Measurements from ENCODE around the gene DNAAF8.

The DNAAF8 gene
- total RNA-seq, result 0.12 to 0.30 reads per million in 2 experiments

DNA sequence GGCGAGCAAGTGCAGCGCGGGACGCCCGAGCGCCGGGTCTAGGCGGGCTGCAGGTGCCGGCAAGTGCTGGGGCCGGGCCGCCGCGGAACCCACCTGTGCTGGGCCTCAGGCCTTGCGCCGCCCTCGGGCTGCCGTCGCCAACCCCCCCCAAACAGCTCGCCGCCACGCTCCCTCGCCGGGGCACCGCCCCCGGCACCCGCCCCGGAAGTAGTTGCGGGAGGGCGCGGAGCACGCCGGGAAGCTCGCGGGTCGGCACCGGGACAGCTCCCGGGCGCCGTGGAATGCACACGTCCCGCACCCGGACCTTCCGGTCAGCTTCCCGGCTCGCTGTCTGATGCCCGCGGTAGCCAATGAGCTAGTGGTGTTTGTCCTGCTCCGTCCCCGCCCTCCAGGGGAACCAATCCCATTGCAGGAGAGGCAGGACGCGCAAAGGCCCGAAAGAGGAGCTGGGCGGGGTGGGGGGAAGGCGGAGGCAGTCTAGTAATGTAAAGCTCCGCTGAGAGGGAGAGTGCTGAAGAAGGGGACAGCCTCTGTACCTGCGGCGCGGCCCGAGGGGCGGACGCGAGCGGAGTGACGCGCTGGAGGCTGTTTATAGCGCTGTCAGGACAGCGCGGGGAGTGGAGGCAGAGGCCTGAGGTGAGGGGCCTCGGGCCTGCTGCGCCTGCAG is at the start of gene DNAAF8, which contains the start of gene ANKS3:
Gene DNAAF8 (plus strand): TSS at position 475 of the 667 bp plus-strand sequence. CDS start 1,978 bp downstream, outside the sequence.
Gene ANKS3 (minus strand): TSS at position 209 of the 667 bp plus-strand sequence. CDS start 4,122 bp downstream, outside the sequence.
- DNase-seq (ENCODE audit: low read depth), result peak; percentile 69

DNA sequence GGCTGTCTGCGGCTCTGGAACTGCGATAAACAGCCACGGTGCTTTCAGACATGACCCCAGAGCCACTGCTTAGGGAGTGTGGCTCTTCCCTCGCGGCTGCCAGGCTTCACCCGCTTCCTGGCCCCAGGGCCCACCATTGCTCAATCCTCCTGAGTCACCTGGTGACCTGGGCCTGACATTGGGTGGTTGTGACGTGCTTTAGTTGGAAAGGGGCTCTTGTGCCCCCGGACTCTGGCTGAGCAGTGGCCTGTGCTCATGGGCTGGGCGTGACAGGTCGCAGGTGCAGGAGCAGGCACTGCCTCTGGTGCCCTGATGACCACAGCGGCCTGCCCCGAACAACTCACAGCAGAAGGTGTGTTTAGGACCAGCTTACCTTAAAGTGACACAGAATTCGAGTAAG is 49.6 kb upstream of the DNAAF8 start:
- no peak for DNase-seq (ENCODE audit: low read depth)

DNA sequence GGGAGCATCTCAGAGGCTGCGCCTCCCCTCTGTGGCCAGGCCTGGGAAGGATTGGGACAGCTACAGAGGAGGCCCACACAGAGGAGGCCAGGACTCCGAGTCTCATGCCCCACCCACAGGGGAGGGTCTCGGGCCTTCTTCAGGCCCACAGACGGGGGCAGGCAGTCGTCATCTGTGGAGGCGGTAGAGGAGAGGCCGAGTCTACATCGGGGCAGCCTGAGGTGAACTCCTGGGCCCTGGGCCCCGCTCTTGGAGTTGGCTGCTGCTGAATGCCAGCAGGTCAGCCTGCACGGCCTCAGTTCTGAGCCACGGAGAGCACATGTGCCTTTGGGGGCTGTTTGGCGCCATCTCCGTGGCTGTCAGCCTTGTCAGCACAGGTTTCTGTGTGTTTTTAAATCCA is 49.0 kb upstream of the DNAAF8 start:
- no peak for DNase-seq (ENCODE audit: low read depth)

DNA sequence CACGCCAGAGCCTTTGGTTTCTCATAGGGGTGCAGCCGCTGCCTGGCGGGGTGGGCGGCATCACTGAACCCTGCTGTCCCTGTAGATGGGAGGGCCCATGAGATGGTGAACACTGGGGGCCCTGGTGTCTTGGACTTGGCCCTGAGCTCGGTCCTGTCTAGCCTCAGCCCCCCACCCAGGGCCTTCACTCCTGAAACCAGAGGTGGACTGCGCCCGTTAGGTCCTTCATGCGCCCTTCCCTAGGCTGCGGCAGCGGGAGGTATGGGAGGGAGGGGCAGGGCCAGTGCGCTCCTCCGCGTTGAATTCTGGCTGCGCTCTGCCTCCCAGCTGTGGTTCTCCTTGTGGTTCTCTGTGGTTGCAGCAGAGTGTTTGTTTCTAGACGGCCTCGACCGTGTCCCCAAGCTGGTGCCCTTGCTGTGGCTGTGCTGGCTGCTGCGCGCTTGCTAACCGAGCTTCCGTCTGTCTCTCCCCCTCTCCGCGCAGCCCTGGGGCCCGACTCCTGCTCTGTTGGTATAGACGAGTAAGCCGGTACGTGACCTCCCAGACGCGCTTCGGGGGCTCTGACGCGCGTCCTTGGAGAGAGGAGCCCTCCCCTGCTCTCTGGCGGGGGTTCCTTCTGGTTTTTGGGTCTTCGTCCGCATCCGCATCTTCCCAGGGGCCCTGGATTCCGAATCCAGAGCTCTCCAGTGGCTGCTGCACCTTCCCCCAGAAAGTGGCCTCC is 48.4 kb upstream of the DNAAF8 start:
- DNase-seq (ENCODE audit: low read depth), result no peak

DNA sequence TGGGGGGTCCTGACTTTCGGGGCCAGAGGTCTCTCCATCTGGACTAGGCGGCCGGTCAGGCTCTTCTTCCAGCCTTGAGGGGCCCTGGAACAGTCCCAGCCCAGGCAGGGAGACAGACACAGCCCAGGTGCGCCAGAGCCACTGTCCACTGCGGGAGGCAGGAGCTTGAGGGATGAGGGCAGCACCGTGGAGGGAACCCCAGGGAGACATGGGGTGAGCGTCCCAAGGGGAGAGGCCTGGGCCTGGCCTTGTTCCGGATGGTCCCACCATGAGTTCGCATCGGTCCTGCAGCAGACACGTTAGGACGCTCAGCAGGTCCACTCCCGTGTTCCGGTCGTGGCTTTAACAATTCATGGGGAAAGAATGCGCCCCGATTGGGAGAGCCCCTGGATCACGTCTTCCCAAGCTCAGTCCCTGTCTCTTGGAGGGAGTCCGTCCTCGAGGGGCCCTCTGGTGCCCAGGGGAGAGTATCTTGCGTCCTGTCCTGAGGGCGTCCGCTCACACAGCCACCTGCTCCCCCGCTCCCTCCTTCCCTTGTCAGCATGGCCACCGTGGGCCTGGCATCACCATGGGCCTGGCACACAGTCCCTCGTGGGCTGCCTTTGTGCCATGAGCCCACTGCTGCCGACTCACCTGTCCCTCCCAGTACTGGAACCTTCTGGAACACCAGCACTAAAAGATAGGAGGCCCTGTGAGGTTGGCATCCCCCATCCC is 47.7 kb upstream of the DNAAF8 start:
- no peak for DNase-seq (ENCODE audit: low read depth)

DNA sequence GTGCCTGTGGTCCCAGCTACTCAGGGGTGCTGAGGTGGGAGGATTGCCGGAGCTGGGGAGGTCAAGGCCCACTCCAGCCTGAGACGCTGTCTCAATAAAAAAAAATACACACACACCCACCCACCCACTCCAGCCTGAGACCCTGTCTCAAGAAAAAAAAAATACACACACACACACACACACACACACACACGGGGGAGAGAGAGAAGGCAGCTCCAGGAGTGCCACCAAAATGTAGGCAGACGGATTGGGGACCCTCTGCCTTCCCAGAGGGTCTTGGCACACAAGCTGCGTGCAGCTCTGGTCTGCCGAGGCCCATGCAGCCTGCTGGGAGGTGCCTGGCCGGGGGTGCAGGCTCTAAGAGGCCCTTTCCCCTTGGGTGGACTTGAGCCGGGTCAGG is 46.9 kb upstream of the DNAAF8 start:
- DNase-seq (ENCODE audit: low read depth), result no peak

DNA sequence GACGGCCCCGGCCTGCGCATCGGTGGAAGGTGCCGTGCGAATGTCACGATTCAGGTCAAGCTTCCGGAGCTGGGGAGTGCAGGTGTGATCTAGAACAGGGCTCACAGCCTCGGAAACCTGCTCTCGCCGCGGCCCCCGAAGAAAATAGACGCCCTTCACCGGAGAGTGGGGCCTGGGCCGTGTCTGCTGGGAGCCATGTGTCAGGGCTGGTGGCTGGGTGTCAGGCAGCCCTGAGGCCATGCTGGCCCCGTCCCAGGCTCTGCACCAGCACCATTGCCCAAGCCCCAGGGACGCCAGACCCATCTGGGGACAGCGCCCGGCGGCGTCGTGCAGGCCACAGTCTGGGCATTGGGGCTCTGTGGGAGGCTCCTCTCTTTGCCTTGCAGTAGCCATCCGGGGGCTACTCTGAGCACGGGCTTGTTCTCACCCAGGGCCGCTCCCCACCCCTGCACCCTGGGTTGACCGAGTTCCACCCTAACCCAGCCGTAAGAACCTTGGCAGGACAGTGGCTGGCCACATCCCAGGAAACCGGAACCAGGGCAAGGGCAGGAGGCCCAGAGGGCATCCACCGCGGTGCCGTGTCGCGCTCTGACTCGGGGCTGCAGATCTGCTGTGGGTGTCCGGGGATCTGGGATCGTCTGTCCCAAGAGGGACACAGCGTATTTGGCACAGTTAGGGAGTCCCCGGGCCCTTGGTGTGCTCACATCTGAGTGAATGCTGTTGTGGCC is 46.2 kb upstream of the DNAAF8 start:
- DNase-seq (ENCODE audit: low read depth), result no peak

DNA sequence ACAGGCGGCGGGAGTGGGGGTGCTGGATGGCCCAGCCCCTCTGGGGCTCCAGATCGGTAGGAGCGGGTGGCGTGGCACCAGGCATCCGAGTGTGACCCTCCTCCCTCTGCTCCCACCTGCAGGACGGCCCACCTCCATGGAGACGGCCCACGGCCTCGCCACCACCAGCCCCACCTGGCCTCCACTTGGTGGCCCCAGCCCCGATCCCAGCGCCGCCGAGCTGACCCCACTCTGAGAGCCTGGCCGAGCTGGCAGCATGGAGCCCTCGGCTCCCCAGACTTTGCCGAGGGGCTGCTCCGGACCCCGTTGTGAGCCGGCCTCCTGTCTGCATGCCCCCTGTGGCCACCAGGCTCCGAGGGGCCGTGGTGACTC is 45.7 kb upstream of the DNAAF8 start:
- no peak for DNase-seq (ENCODE audit: low read depth)

DNA sequence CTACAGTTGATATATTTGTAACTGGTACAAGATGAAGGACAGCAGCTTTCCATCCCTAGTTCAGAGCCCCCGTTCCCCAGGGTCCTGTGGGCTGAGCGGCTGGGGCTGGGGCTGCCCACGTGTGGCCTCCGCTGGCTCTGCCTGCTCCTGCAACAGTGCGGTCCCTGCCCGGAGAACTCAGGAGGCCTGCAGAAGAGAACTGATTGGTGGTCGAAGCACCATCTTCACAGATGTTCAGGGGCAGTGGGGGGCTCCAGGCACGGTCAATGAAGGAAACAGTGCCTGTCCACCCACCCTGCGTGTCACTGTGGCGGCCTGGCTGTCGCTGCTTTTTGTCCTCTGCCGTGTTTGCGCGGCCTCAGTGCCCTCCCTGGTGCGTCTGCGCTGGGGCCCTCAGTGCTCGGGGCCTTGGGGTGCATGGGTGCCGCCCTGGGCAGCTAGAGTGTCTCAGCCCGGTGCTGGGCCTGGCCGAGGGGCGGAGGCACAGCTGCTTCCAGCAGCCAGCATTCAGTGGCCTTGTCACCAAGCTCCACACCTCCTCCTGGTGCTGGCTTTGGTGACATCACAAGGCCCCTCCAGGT is 45.2 kb upstream of the DNAAF8 start:
- DNase-seq (ENCODE audit: low read depth), result no peak

DNA sequence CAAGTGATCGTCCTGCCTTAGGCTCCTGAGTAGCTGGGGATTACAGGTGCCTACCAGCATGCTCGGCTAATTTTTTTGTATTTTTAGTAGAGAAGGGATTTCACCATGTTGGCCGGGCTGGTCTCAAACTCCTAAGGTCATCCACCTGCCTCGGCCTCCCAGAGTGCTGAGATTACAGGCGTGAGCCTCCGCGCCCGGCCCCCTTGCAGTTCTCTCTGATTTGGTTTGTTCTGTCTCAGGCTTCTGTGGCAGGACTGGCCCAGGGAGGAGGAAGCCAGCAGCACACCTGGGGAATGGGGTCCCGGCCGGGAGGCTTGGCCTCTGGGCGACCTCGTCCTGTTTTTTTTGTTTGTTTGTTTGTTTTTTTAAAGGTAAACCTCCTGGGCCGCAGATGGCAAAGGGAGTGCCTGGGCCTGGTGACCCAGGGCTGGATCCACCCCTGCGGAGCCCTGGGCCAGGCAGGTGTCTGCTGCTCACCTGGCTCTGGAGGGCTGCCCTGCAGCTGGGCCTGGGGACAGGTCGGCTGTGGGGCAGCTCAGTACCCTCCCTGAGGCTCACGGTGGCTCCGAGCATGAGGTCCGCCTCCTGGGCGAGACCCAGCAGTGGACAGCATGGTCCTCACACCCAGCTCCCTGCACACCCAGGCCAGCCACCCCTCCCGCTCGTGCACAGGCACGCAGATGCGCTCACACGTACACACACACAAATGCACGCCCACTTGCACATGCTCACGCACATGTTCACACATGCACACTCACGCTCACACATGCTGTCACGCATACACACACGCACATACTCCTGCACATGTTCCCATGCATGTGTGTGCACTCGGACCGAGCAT is 44.3 kb upstream of the DNAAF8 start:
- no peak for DNase-seq (ENCODE audit: low read depth)

DNA sequence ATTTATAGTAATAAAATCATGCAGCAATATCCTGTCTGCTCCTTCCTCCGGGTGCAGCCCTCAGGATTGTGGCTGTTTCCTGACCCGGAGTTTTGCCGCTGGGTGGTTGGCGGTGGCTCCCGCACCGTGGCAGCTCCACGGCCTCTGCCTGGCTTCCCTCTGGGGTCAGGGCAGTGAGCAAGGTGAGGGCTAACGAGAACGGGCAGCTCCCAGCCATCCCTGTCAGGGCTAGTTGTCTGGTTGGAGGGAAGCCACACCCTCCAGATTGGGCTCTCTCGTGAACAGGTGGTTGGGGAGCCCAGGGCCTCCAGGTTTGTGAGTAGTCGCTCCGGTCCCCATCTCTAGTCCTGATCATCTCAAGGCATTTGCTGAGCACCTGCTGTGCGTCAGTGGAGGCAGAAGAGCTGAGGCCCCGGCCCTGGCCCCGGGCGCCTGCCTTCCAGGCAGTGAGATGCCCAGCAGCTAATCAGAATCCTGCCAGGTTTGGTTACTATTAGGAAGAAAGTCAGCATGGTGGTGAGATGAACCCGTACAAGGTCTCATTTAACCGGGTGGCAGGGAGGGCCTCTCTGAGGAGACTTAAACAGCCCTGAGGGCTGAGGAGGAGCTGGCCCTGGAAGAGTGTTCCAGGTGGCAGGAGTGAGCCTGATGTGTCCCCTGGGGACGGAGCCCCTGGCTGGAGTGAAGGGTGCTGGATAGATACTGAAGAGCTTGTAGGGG is 43.2 kb upstream of the DNAAF8 start:
- no peak for DNase-seq (ENCODE audit: low read depth)

DNA sequence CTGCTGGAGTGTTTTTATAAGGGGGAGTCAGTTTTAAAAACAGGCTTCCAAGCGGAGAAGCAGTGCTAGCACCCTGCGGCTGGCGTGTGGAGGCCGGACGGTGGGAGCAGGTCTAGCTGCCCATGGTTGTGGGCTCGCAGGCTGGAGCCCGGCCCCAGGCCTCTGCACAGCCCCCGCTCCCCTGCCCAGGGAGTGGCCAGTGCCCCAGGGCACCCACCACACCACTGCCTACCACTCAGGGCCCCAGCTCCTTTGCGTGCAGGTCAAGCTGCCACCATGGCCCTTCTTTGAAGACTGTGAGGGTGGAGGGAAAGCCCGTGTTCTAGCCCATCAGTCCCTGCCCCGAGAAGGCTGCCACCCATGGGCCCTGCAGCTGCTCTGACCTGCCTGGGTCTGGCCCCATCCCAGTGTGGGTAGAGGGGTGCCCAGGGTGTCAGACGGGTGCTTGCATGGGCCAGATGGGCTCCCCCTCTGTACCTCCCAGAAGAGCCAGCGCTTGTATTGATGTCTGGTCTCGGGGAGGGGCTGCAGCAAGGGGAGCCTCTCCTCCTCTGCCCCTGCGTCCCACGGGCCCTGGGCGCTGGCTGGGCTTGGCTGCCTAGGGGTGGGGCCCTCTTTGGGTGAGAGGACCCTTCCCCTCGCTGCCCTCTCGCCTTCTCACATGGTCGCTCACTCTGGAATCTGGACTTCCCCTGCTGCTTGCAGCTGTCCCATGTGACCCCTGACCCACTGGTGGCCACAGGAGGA is 42.5 kb upstream of the DNAAF8 start:
- no peak for DNase-seq (ENCODE audit: low read depth)

DNA sequence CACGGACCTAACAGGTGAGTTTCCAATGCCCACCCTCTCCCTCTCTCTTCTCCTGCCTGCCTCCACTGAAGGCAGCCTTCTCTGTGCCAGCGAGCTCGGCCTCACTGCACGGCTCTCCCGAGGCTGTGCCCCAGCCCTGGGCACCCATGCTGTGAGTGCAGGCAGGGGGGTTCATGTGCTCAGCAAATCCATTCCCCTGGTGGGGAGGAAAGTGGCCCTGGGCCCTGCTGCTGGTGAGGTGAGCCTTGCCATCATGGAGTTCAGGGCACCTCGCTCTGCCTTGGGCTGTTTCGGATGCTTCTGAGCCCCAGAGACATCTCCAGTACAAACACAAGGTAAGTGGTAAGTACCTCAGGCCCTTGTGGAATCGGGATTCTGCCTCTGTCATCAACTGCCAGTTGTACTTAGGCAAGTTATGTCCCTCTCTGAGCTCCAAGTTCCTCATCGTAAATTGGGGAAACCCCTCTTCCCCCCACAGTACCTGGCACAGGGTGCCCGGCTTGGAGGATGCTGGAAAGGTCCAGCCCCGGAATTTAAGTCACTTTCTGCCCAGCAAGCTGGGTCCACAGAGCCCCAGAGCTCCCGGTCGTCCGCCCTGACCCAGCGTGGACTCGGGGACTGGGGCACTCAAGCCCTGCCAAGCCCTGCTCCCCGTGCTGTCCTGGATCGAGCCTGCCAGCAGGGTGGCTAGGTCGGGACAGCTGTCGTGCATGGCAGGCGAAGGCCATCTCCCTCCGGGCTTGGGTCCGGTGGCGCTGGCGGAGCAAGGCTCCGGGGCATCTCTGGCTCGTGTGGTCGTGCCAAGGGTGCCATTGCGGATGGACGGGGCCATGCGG is 41.7 kb upstream of the DNAAF8 start:
- no peak for DNase-seq (ENCODE audit: low read depth)

DNA sequence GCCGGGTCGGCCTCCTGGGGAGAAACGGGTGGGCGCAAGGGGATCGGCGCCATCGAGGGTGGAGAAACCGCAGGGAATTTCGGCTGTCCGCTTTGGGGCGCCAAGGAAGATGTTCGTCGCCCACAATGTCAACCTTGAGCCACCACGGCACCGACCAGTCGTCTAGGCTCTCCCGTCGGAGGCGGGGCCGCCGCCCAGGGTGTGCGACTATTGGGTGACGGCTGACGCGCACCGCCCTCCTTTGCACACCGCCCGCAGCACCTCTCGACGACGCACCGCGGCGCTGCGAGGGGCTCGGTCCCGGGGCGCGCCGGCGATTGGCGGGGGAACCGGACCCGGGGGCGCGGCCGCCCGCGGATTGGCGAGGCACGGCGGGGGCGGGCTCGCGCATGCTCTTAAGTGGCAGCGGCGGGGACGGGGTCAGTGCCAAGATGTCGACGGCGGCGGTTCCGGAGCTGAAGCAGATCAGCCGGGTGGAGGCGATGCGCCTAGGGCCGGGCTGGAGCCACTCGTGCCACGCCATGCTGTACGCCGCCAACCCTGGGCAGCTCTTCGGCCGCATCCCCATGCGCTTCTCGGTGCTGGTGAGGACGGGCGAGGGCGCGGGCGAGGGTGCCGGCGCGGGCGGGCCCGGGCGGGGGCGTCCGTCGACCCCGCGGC is 40.9 kb upstream of the DNAAF8 start, which contains the start of gene NUDT16L1:
Gene NUDT16L1 (plus strand): TSS at position 267 of the 660 bp plus-strand sequence. CDS start 165 bp downstream, at position 432.
- peak; percentile 95 for DNase-seq (ENCODE audit: low read depth)

DNA sequence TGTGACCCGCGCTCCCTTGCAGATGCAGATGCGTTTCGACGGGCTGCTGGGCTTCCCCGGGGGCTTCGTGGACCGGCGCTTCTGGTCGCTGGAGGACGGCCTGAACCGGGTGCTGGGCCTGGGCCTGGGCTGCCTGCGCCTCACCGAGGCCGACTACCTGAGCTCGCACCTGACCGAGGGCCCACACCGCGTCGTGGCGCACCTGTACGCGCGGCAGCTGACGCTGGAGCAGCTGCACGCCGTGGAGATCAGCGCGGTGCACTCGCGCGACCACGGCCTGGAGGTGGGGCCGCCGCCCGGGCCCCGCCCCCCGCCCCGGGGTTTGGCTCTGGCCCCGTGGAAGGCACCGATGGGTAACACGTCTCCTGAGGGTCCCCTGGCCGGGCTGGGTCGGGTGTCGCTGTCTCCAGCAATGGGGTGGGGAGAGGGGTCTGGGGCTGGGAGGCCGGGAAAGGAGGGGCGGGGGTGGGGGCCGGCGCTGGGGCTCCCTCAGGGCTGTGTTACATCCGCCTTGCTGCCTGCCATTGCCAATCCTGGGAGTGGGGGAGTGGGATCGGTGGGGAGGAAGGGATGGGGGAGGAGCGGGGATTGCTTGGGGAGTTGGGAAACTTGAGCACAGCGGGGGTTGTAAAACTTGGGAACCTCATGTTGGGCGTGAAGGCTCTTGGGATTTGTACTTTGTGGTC is 40.2 kb upstream of the DNAAF8 start:
- peak; percentile 29 for DNase-seq (ENCODE audit: low read depth)

DNA sequence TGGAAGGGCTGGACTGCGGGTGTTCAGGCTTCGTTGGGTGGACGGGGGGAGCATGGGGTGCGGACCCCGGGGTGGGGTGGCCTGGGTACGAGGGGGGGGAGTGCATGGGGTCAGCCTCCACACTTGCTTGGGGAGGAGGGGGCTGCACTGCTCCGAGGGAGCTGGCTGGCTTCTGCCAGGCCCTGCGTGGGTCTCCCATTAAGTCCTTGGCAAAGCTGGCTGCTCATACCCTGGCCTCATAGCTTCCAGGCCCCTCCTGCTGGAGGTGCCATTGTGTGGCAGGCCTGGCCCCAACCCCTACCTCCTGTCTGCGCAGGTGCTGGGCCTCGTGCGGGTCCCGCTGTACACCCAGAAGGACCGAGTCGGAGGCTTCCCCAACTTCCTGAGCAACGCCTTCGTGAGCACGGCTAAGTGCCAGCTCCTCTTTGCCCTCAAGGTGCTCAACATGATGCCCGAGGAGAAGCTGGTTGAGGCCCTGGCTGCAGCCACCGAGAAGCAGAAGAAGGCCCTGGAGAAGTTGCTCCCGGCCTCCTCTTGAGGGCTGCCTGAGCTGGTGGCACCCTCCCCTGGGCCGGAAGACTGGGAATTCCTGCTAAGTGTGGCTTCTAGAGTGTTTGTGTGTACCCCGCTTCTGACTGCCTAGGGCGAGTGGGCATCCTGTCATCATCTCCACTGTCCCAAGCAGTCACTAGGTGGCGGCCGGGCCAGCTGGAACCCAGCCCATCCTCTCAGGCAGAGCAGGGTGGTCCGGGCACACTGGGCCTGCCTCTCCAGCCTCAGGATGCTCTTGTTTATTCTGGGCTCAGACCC is 39.5 kb upstream of the DNAAF8 start:
- DNase-seq (ENCODE audit: low read depth), result no peak

Data from T follicular helper cell (primary cell).